Measurements from ENCODE around the gene WNT3A. TPM values are rescaled to one million over a fixed set of nuclear protein-coding genes. Genes with fewer than 3 reads are reported as not detected.
A peak's percentile ranks its signal among the peaks of the same experiment; 100 is the strongest.

WNT3A gene
- total and polyA plus RNA-seq, 12 donors = not detected

DNA sequence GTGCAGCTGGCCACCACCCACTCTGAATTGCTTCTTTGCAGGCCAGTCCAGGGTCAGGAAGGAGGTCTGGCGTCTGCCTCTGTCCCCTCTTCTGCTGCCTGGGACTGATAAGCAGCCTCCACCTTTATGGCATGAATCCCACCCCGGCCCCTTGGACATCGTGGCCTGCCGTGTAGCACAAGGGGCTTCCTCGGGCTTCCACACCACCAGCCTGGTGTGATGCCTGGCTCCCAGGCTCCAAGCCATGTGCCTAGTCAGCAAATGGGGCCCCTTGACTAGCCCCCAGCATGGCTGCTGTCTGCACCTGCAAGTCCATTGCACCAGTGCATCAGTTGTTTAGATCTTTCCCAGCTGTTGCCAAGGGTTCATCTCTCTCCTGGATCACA lies 65.9 kb downstream of the WNT3A start:
- DNase-seq = no peak
- Histone ChIP-seq H3K4me1 (no peaks in the 10 kb centered on the region), H3K27ac (no peak overlapping the region), H3K9me3 (no peaks in the 10 kb centered on the region), H3K27me3 (peaks cover 0 to 15% (median 7%) of the 10 kb centered on the region in 7 donors), H3K36me3 (no peaks in the 10 kb centered on the region), H3K4me3 (no peak overlapping the region)
- WGBS, 2 donors = 52 to 55% methylated on average over 5 of the region's 5 CpGs
- intact Hi-C loops (cut with DNase I) = no loop called here
- TF ChIP-seq, protein P1, sequence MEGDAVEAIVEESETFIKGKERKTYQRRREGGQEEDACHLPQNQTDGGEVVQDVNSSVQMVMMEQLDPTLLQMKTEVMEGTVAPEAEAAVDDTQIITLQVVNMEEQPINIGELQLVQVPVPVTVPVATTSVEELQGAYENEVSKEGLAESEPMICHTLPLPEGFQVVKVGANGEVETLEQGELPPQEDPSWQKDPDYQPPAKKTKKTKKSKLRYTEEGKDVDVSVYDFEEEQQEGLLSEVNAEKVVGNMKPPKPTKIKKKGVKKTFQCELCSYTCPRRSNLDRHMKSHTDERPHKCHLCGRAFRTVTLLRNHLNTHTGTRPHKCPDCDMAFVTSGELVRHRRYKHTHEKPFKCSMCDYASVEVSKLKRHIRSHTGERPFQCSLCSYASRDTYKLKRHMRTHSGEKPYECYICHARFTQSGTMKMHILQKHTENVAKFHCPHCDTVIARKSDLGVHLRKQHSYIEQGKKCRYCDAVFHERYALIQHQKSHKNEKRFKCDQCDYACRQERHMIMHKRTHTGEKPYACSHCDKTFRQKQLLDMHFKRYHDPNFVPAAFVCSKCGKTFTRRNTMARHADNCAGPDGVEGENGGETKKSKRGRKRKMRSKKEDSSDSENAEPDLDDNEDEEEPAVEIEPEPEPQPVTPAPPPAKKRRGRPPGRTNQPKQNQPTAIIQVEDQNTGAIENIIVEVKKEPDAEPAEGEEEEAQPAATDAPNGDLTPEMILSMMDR (IDR thresholded peaks at IDR 0.05) = no peak
- ATAC-seq = no peak

DNA sequence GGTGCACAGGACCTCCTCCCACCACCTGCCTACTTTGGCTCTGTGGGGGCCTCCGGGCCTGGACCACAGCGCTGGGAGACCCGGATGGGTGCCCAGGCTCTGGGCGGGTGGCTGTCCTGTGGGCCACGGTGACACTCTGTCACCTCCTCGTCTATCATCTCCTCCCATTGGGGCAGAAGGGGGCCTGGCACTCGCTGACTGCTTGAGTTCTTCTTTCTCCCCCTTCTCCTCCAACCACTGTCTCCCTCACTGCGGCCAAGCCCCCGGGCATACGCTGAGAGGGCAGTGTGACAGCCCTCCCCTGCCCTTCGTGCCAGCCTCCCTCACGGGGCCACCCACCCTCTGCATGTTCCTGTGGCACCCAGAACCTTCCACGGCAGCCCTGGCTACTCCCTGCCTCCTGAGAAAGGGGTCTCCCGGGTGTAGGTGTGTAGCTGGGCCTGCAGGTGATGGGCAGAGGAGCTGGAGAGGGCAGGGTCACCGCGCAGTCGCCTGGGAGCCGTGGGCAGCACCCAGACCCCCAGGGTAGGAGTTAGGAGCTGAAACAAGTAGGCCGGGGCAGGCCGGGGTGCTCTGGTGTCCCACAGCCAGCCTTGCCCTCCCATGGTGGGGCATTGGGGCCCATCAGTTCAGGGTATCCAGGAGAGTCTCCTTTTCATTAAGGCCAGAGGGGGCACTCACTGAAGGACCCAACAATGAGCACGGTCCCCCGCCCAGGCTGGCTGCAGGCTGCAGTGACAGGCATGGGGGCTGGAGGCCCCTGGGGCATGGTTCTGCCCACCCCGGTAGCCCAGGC lies 66.5 kb downstream of the WNT3A start:
- no peak for DNase-seq
- peak in 2 of 8 donors; percentile 5 to 9 for ATAC-seq
- no peaks in the 10 kb centered on the region for H3K4me1 ChIP-seq
- H3K9me3 ChIP-seq = no peaks in the 10 kb centered on the region
- WGBS, 2 donors = 68 to 73% methylated on average over 23 of the region's 23 CpGs
- H3K4me3 ChIP-seq = no peak overlapping the region
- intact Hi-C loops (cut with DNase I) = no loop called here
- H3K27ac ChIP-seq = no peak overlapping the region
- H3K36me3 ChIP-seq = no peaks in the 10 kb centered on the region
- TF ChIP-seq, protein P1 (IDR thresholded peaks at IDR 0.05) = no peak
- H3K27me3 ChIP-seq = peaks cover 0 to 15% (median 7%) of the 10 kb centered on the region in 7 donors

DNA sequence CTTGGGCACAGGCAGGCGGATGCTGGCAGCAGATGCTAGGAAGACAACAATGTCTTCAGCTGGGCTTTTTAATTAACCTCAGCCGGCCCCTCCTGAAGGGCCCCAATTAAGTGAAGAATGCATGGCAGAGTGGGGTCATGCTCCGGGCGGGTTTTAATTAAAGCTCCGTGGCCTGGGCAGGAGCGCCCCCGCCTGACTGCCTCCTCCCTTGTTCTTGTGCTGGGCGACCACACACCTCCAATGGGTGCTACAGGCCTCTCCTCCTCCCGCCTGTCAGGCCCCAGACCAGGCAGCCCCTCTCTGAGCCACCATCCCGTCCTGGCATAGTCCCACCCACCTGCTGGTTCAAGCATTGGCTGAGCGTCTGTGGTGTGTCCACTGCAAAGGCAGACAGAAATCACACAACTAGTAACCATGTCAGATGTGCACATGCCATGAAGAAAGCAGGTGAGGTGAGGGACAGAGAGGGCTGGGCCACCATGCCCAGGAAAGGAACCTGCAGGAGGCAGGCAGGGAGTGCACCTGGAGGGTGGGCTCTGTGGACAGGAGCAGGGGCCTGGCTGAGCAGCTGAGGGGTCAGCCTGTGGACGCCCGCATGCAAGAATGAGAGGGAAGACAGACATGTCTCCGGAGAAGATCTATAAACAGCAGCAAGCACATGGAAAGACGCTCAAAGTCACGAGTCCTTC lies 67.2 kb downstream of the WNT3A start:
- no peaks in the 10 kb centered on the region for H3K36me3 ChIP-seq
- TF ChIP-seq, protein P1 (IDR thresholded peaks at IDR 0.05) = peak in 4 of 9 donors; percentile 22 to 30 (median 26)
- H3K4me3 ChIP-seq = no peak overlapping the region
- H3K4me1 ChIP-seq = no peaks in the 10 kb centered on the region
- intact Hi-C loops (cut with DNase I) = no loop called here
- ATAC-seq (peak in 2 of 8 donors; percentile 30 to 32), DNase-seq (no peak)
- no peak overlapping the region for H3K27ac ChIP-seq
- 40 to 42% methylated on average over 16 of the region's 16 CpGs for WGBS, 2 donors
- no peaks in the 10 kb centered on the region for H3K9me3 ChIP-seq
- peaks cover 0 to 15% (median 7%) of the 10 kb centered on the region in 7 donors for H3K27me3 ChIP-seq

DNA sequence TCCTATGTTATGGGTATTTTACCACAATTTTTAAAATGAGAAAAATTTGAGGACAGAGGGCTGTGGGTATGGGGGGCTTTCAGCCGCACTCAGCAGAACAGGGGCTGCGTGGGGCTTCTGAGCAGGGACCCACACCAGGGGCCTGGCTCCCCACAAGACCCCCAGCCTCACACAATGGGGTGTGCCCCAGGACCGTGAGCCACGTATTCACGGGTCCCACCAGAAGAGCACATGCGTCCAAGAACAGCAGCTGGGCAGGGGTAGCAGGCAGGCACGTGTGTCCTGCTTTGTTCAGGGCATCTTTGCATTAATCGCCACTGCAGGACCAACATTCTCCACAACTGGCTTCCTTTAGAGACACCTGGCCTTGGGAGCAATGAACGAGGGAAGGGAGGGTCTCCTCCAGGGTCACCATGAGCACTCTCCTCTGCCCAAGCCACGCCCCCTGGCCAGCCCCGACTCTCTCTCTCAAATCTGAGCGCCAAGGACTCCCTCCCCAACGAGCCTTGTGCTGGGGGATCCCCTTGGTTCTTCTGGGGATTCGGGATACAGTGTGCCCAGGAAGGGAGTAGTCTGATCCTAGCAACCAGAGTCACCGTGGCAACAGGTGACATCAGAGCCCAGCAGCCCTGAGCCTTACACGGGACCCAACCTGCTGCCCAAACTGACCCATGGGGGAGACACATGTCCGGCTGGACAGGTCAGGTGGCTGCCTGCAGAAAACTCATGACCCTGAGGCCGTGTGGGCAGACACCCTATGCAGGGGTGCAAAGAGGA lies 68.3 kb downstream of the WNT3A start:
- Histone ChIP-seq H3K4me3 (no peak overlapping the region), H3K27me3 (peaks cover 0 to 15% (median 7%) of the 10 kb centered on the region in 7 donors), H3K4me1 (no peaks in the 10 kb centered on the region), H3K27ac (no peak overlapping the region), H3K9me3 (no peaks in the 10 kb centered on the region), H3K36me3 (no peaks in the 10 kb centered on the region)
- intact Hi-C loops (cut with DNase I) = no loop called here
- ATAC-seq (peak in 2 of 8 donors; percentile 13 to 23), DNase-seq (no peak)
- TF ChIP-seq, protein P1 (IDR thresholded peaks at IDR 0.05) = no peak
- 41 to 52% methylated on average over 18 of the region's 18 CpGs for WGBS, 2 donors
